ENCODE results near the gene GATM.

The GATM gene

GRCh38 chr15:45397116-45397665 is 18.8 kb upstream of the GATM start:
- H3K4me3 ChIP-seq (replicated peaks; ENCODE audit: low read depth, low read length), result no peak overlapping the region
- TF ChIP-seq CTCF (IDR thresholded peaks at IDR 0.05; ENCODE audit: low read length, missing control alignments), result no peak
- no peak for DNase-seq (ENCODE audit: low read depth)

GRCh38 chr15:45395943-45396342 is 17.6 kb upstream of the GATM start:
- no peak for TF ChIP-seq CTCF (IDR thresholded peaks at IDR 0.05; ENCODE audit: low read length, missing control alignments)
- H3K4me3 ChIP-seq (replicated peaks; ENCODE audit: low read depth, low read length), result no peak overlapping the region
- DNase-seq (ENCODE audit: low read depth), result no peak

GRCh38 chr15:45394681-45395080 is 16.3 kb upstream of the GATM start:
- DNase-seq (ENCODE audit: low read depth), result no peak
- no peak overlapping the region for H3K4me3 ChIP-seq (replicated peaks; ENCODE audit: low read depth, low read length)
- no peak for TF ChIP-seq CTCF (IDR thresholded peaks at IDR 0.05; ENCODE audit: low read length, missing control alignments)

GRCh38 chr15:45393851-45394250 is 15.5 kb upstream of the GATM start:
- TF ChIP-seq CTCF (IDR thresholded peaks at IDR 0.05; ENCODE audit: low read length, missing control alignments), result peak; percentile 17
- DNase-seq (ENCODE audit: low read depth), result no peak
- no peak overlapping the region for H3K4me3 ChIP-seq (replicated peaks; ENCODE audit: low read depth, low read length)

GRCh38 chr15:45392584-45392855 is 14.2 kb upstream of the GATM start:
- no peak overlapping the region for H3K4me3 ChIP-seq (replicated peaks; ENCODE audit: low read depth, low read length)
- TF ChIP-seq CTCF (IDR thresholded peaks at IDR 0.05; ENCODE audit: low read length, missing control alignments), result no peak
- no peak for DNase-seq (ENCODE audit: low read depth)

- H3K4me3 ChIP-seq (replicated peaks; ENCODE audit: low read depth, low read length), result no peak overlapping the region
- no peak for DNase-seq (ENCODE audit: low read depth)
- TF ChIP-seq CTCF (IDR thresholded peaks at IDR 0.05; ENCODE audit: low read length, missing control alignments), result no peak
Measured at GRCh38 chr15:45391746-45392583, 13.6 kb upstream of the GATM start.

GRCh38 chr15:45389351-45389750 is 11.0 kb upstream of the GATM start:
- H3K4me3 ChIP-seq (replicated peaks; ENCODE audit: low read depth, low read length), result no peak overlapping the region
- DNase-seq (ENCODE audit: low read depth), result no peak
- no peak for TF ChIP-seq CTCF (IDR thresholded peaks at IDR 0.05; ENCODE audit: low read length, missing control alignments)
